ENCODE results near the gene NKIRAS2.

DNA sequence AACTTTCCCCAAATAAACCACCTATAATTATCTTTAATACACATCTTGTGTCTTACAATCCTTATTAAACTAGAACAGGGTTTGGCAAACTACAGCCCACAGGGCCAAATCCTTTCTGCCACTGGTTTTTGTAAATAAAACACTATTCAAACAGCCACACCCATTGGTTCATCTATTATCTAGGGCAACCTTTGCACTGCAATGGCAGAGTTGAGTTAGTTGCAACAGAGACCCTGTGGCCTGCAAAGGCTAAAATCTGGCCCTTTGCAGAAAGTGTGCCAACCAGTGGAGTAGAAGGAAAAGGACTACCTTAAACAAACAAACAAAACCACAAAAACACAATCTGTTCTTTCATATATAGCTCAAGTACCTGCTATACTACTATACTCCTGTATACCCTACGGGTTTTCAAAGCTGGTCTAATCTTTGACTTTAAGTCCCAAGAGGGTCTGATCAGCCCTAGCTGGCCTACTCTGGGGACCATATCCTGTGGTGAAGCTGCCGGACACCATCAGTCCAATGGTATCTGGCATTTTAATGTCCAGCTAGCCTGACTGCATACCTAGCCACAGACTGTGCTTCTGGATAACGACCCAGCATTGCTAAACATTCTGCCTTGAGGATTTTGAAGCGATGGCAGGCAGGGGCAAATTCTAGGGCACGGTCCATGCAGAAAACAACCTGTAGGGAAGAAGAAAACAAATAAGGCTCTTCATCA lies 30.0 kb upstream of the NKIRAS2 start:
- TF ChIP-seq, protein P1, sequence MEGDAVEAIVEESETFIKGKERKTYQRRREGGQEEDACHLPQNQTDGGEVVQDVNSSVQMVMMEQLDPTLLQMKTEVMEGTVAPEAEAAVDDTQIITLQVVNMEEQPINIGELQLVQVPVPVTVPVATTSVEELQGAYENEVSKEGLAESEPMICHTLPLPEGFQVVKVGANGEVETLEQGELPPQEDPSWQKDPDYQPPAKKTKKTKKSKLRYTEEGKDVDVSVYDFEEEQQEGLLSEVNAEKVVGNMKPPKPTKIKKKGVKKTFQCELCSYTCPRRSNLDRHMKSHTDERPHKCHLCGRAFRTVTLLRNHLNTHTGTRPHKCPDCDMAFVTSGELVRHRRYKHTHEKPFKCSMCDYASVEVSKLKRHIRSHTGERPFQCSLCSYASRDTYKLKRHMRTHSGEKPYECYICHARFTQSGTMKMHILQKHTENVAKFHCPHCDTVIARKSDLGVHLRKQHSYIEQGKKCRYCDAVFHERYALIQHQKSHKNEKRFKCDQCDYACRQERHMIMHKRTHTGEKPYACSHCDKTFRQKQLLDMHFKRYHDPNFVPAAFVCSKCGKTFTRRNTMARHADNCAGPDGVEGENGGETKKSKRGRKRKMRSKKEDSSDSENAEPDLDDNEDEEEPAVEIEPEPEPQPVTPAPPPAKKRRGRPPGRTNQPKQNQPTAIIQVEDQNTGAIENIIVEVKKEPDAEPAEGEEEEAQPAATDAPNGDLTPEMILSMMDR (conservative IDR thresholded peaks at IDR 0.05; ENCODE audit: low read length): no peak
- TF ChIP-seq EZH2phosphoT487 (IDR thresholded peaks at IDR 0.05; ENCODE audit: borderline replicate concordance): no peak

Measured in Loucy (cell line).